MM.1S (cell line): ENCODE data around the gene KIAA0825.

Source experiments
- EZH2 ChIP-seq: fragments of 300-600 bp; sonication (generic); optimal IDR thresholded peaks from 2 replicates; pipeline ENCODE3; 2017; ENCODE audit warnings: low read depth, mild to moderate bottlenecking, antibody characterized with exemption, low read length, mixed read lengths
- TF ChIP-seq, protein P1 (sequence below): fragments of 300-600 bp; sonication (generic); IDR thresholded peaks from 2 replicates; pipeline ENCODE4 v1.5.1; 2016; ENCODE audit warnings: antibody characterized with exemption, low read length, mixed read lengths

DNA sequence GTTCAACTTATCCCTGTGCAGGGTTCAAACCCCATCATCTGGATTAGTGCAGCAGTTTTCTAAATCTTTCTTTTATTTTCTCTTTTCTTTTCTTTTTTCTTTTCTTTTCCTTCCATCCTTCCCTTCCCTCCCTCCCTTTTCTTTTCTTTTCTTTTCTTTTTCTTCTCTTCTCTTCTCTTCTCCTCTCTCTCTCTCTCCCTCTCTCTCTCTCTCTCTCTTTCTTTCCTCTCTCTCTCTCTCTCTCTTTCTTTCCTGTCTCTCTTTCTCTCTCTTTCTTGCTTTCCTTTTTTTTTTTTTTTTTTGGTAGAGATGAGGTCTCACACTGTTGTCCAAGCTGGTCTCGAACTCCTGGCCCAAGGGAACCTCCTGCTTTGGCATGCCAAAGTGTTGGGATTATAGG lies 53.6 kb downstream of the KIAA0825 start:
- TF ChIP-seq, protein P1, sequence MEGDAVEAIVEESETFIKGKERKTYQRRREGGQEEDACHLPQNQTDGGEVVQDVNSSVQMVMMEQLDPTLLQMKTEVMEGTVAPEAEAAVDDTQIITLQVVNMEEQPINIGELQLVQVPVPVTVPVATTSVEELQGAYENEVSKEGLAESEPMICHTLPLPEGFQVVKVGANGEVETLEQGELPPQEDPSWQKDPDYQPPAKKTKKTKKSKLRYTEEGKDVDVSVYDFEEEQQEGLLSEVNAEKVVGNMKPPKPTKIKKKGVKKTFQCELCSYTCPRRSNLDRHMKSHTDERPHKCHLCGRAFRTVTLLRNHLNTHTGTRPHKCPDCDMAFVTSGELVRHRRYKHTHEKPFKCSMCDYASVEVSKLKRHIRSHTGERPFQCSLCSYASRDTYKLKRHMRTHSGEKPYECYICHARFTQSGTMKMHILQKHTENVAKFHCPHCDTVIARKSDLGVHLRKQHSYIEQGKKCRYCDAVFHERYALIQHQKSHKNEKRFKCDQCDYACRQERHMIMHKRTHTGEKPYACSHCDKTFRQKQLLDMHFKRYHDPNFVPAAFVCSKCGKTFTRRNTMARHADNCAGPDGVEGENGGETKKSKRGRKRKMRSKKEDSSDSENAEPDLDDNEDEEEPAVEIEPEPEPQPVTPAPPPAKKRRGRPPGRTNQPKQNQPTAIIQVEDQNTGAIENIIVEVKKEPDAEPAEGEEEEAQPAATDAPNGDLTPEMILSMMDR, result no peak
- TF ChIP-seq EZH2, result no peak
